ENCODE results near the gene RBM3.

DNA sequence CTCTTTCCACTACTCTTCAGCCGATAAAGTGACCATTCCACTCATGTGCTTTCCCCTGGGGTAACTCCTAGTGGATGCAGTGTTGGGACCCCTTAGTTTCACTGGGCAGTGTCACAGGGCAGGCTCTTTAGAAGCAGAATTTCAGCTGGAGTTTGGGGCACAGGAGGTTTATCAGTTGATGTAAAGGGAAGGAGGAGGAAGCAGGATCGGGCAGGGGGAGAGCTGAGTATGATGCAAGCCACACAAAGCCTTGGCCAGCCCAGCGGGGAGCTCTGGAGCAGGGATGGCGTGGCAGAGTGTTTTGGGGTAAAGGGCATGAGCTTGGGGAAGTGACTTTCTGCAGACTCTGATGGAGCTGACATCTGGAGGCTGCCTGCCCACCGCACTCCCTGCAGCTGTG lies 42.3 kb downstream of the RBM3 start:
- TF ChIP-seq, protein P1, sequence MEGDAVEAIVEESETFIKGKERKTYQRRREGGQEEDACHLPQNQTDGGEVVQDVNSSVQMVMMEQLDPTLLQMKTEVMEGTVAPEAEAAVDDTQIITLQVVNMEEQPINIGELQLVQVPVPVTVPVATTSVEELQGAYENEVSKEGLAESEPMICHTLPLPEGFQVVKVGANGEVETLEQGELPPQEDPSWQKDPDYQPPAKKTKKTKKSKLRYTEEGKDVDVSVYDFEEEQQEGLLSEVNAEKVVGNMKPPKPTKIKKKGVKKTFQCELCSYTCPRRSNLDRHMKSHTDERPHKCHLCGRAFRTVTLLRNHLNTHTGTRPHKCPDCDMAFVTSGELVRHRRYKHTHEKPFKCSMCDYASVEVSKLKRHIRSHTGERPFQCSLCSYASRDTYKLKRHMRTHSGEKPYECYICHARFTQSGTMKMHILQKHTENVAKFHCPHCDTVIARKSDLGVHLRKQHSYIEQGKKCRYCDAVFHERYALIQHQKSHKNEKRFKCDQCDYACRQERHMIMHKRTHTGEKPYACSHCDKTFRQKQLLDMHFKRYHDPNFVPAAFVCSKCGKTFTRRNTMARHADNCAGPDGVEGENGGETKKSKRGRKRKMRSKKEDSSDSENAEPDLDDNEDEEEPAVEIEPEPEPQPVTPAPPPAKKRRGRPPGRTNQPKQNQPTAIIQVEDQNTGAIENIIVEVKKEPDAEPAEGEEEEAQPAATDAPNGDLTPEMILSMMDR (IDR thresholded peaks at IDR 0.05; ENCODE audit: insufficient read depth, low read length): no peak
- TF ChIP-seq POLR2AphosphoS5 (IDR thresholded peaks at IDR 0.05; ENCODE audit: low read depth) (no peak), GABPA (IDR thresholded peaks at IDR 0.05; ENCODE audit: low read depth) (no peak)
